ENCODE measurements around the gene CRADD.
"Not testable (repeated sequence)": the region's sequence is repeated elsewhere in the genome, so short reads cannot be mapped to it uniquely, and the experiment has no call there.

The CRADD gene

DNA sequence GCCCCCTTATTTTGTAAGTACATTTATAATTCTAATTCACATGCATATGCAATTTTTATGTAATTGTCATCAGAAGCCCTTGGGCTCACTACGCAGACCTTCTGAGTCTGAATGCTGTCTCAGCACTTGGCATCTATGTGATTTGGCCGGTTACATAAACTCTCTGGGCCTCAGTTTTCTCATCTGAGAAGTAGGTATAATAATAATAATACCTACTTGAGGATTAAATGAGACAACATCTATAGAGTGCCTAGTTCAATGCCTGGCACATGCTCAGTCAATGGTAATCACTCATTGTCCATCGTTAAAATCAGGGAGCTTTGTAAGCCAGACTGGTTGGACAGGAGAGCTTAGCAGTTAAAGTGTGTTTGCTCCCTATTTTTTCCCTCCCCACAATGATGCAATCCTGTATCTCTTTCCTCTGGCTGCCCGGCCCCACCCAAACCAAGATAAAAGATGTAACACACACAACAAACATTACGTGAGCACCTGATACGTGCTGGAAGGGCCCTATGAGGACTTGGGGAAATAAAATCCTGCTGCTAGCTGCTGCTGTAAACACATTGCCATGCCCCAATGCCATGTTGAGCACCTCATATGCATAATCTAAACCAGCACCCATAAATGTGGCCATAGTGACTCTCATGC, 235.0 kb downstream of the CRADD start:
- no peak for DNase-seq

DNA sequence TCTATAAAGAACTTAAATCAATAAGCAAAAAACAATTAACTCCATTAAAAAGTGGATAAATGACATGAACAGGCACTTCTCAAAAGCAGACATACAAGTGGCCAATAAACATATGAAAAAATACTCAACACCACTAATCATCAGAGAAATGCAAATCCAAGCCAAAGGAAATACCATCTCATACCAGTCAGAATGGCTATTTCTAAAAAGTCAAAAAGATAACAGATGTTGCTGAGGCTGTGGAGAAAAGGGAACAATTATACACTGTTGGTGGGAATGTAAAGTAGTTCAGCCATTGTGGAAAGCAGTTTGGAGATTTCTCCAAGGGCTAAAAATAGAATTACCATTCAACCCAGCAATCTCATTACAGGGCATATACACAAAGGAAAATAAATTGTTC, 236.7 kb downstream of the CRADD start:
- DNase-seq: no peak

DNA sequence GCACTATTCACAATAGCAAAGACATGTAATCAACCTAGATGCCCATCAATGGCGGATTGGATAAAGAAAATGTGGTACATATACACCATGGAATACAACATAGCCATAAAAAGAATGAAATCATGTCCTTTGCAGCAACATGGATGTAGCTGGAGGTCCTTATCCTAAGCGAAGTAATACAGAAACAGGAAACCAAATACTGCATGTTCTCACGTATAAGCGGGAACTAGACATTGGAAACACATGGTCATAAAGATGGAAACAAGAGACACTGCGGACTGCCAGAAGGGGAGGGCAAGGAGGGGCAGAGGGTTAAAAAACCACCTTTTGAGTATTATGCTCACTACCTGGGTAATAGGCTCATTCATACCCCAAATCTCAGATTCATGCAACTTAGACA, 237.1 kb downstream of the CRADD start:
- no peak for DNase-seq

DNA sequence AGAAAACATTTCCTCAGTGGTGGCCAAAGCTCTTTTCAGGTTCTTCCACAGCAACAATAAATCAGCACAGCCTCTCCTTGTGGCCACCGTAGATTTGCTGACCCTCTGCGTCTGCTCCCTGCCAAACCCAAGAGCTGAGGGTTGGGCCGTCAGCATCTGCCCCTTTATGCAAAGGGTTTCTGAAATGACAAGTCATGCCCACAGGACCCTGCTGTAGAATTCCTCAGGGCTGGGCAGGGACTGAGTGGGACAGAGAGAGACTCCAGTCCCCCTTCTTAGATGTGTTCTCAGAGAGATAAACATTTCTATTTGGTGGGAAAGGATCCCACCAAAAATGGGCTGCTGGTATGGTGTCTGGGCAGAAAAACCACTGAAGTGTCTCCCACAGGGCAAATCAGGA, 238.2 kb downstream of the CRADD start:
- no peak for DNase-seq

DNA sequence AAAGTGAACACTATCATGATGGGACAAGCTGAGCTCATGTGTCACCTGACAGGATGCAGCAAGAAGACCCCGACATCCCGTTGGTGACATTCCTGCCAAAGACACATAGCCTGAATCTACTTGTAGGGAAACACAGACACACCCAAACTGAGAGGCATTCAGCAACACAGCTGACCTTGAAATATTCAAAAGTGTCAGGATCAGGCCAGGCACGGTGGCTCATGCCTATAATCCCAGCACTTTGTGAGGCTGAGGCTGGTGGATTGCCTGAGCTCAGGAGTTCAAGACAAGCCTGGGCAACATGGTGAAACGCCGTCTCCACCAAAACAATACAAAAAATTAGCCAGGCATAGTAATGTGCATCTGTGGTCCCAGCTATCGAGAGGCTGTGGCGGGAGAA, 239.2 kb downstream of the CRADD start:
- no peak for DNase-seq

DNA sequence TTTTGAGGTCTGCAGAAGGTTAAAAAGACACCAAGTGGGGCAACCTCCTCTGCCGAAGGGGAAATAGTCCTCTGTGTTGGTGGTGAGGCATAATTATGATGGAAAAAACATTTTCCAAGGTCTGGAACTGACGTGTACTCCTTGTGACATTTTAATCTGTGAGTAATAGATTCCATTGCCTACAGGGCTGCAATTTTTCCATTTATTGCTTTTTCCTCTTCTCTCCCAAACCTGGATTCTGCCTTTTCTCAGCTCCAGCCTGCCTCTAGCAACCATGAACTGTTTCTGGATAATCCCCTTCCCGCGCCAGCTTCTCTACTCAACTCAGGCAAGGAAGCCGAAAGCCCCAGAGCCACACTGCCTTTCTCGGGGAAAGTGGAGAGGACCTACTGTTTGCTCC, 241.1 kb downstream of the CRADD start:
- DNase-seq: no peak

DNA sequence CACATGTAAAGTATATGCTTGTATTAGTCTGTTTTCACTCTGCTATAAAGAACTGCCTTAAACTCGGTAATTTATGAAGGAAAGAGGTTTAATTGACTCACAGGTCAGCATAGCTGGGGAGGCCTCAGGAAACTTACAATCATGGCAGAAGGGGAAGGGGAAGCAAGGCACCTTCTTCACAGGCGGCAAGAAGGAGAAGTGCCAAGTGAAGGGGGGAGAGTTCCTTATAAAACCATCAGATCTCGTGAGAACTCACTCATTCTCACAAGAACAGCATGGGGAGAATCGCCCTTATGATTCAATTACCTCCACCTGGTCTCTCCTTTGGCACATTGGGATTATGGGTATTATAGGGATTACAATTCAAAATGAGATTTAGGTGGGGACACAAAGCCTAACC, 241.7 kb downstream of the CRADD start:
- DNase-seq: no peak

DNA sequence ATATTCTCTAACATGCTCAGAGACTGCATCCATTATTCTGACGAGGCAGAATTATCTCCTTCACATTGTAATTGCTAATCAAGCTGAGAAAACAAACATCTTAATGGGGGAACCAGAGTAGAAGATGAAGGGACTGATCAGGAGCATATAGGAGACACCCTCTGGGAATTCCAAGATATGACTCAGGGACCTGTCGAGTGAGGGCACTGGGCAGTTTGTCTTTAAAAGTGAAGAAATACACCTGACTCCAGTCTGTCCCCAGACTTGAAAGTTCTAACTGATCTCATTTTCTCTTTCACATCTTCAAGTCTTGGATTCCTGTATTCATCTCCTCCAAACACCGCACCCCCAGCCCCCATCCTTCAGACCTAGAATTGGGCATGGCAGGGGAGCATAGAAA, 244.3 kb downstream of the CRADD start:
- no peak for DNase-seq

DNA sequence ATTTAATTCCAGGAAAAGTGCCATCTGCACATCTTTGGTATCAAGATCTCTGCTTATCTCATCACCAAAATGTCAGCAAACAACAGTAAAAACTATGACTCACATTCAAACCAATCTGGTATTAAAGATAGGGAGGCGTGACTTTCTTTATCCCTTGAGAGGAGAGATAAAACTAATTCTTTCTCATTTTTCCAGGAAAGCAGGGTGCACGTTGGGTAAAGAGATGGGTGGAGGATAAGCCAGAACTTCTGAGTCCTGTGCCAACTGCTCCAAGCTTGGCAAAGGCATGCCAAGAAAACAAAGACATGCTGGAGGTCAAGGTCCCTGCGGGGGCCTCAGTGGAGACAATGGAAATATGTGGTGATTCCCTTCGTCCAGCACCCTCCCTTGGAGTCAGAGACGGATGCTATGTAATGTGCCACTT, 245.4 kb downstream of the CRADD start:
- no peak for DNase-seq

DNA sequence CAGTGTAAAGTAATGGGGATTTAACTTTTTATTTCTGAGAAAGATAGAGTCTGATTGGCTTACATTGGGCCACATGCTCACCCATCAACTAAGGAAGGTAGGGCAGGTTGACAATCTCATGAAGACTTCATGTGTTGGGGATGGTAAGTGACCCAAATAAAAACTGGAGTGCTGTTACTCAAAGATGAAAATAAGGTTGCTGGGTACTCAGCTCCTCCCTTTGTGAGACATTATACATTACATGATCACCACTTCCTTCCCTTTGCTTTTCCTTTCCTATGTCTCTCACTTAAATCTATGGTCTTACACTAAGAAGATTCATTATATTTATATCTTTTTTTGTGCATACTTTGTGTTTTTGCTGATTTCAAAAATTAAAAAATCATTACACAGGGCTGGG, 247.2 kb downstream of the CRADD start:
- DNase-seq: no peak

DNA sequence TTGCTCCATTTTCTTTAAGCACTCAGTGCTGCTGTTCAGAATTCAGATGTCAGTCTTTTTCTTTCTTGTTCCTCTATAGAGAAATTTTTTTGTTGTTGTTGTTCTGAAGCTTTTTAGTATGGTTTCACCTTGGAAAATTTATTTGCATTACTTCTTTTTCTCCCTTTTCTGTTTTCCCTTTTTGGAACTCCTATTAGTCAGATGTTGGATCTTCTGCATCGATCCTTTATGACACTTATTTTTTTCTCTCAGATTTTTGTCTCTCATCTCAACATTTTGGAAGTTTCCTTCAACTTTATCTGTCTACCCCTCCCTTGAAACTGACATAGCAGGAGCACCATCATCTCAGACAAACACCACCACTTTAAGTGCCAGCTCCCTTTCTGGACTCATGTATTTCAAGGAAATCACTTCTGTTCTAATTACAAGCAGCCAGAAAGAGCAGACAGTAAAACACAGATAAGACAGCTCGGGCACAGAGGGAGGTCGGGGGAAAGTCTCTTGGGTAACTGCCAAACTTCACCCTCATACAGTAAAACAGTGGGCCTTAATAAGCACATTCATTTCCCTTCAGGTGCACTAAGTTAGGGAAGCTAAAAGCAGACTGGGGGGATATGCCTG, 248.5 kb downstream of the CRADD start:
- DNase-seq: no peak

DNA sequence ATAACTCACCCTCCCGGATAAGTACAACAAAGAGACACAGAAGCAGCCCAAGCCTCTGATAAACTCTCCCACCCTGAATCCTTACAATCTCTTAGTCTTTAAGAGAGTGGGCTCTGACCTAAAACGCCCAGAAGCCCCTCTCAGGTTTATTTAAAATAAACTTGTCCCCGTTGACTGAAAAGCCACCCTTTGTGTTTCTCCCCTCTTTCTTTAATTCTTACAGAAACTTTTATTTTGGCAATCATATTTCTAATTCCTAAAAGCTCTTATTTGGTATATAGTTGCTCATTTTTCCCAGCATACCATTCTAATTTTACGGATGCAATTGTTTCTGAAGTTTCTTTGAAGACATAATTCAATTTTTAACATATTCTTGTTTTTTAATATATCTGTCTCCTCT, 249.1 kb downstream of the CRADD start:
- DNase-seq: no peak

DNA sequence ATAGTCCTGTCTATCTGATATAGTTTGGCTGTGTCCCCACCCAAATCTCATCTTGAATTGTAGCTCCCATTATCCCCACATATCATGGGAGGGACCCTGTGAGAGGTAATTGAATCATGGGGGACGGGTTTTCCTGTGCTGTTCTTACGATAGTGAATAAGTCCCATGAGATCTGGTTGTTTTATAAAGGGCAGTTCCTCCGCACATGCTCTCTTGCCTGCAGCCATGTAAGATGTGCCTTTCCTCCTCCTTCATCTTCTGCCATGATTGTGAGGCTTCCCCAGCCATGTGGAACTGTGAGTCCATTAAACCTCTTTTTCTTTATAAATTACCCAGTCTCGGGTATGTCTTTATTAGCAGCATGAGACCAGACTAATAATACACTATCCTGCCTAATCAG, 251.9 kb downstream of the CRADD start:
- not testable (repeated sequence) for DNase-seq

DNA sequence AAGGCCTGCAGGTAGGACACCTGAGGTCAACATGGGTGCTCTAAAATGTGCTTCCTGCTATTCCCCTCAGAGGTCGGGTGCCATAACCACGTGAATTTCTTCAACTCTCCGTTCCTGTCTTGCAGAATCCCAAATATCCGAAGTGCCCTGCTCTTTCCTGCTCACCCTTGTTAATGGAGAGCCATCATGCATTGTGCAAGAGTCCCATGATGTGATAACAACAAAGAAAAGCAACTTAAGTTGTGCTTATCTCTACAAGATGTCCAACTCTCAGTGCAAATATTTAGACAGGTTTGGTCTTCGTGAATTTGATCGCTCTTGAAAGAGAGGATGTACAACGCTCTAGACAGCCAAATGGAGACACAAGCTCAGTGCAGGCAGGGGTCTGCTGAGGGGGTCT, 260.6 kb downstream of the CRADD start:
- DNase-seq: no peak

DNA sequence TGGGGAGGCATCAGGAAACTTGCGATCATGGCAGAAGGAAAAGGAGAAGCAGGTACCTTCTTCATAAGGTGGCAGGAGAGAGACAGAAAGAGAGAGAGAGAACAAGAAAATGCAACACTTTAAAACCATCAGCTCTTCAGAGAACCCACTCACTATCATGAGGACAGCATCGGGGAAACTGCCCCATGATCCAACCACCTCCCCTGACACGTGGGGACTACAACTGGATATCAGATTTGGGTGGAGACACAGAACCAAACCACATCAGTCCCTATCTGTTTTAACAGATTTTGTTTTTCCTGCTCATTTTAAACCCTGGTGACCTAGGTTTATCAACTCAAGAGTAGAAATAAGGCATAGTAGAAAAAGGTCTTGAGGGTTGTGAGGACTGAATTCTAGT, 261.1 kb downstream of the CRADD start:
- no peak for DNase-seq

DNA sequence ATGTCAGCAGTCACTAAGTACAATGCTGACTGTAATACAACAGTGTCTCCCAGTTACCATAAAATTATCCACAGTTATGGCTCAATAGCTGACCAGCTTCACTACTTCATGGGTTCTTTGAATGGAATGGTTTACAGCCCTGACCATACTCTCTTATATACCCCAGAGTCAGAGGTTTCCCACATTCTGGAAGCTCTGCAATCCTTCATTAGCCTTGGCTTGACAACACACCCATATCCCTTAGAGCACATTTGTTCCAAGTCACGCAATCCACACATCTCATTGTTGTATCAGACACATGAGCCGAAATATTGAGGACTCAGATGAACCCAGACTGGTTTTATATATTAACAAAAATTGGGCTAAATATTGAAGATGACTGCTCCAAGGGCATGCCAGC, 261.8 kb downstream of the CRADD start:
- DNase-seq: no peak

DNA sequence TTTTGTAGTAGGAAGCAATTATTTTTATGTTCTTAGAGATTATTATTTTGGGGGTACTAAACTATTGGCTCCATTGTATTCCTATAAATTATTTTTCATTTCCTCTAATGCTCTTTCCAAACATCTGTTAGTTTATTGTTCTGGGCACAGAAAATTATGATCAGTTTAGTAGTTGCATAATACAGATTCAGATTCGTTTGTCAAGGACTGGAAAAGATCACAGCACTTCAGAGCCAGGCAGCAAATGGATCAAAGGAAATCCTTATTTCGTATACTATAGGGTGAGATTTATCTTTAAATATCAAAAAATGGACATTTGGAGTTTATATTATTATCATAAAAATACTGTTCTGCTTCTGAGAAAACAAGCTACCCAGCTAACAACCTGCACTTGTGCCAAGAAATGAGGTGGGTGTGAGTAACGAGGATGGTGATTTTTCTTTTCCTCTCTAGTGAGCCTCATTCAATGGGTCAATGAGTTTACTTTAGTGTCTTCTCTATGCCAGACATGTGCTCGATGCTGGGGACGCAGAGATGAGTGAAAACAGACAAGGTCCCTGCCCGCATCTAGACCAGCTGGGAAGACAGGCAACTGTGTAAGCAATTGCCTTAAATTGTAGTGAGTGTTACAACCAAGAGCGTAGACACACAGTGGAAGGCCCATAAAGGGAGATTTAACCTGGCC, 262.6 kb downstream of the CRADD start:
- no peak for DNase-seq

DNA sequence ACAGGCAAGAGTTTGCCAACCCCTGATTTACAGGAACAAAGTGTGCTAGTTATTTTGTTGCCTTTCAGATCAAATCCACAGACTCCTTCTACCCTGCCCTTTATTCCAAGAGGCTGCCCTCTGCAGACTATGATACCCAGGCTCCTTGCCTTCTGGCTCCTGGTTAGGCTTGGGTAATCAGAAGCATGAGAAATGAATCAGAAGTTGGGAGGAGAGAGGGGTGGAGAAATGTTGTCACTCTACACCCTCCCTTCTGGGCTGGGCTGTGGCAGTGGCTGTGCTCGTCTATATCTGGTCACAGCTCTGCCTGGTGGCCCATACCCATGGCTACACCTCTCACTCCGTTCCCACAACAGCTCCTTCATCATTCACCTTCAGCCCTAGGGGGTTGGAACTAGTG, 266.6 kb downstream of the CRADD start:
- no peak for DNase-seq

DNA sequence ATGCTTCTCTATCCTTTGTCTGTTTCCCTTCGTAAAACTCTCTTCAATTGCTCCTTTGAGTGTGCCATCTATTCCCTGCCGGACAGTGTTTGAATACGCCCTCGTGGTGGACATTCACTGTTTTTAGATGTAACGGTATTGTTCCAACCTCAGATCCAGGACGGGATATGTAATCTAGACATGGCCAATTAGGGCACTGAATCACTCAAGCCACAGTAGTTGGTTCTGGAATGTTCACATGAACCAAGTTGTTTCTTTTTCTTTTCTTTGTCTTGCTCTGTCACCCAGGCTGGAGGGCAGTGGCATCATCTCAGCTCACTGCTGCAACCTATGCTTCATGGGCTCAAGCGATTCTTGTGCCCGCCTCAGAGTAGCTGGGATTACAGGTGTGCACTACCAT, 267.0 kb downstream of the CRADD start:
- DNase-seq: no peak

Data from NCI-H1092 treated with DMSO at 0.1 percent for 48 hours (cell line).